T-helper 17 cell (primary cell): ENCODE data around the gene ZNF662. TPM values are rescaled to one million over a fixed set of nuclear protein-coding genes. Genes with fewer than 3 reads are reported as not detected.
A peak's percentile ranks its signal among the peaks of the same experiment; 100 is the strongest.

ENCODE experiments used
- ATAC-seq: fragments of 150-1000 bp; cut with Tn5 transposase; 2 replicates; pipeline ENCODE4 v1.10.0; 2021; ENCODE audit warnings: mild to moderate bottlenecking, moderate library complexity
- DNase-seq, 3 donors: peaks; one replicate each; pipeline versions ENCODE4 v3.0.0 to v3.0.0-alpha.2; 2020 to 2021
- H3K9me3 ChIP-seq: one replicate; pipeline ENCODE4 v1.7.0; 2013; ENCODE audit warnings: low read length, mild to moderate bottlenecking; ENCODE audit not compliant: control insufficient read depth, poor library complexity, severe bottlenecking
- H3K27ac Mint-ChIP-seq: one replicate; pipeline ENCODE4 v1.8.0; 2022; ENCODE audit warnings: mild to moderate bottlenecking, moderate library complexity, mixed read lengths
- H3K27me3 Mint-ChIP-seq: one replicate; pipeline ENCODE4 v1.8.0; 2022; ENCODE audit warnings: mixed read lengths
- H3K36me3 Mint-ChIP-seq: one replicate; pipeline ENCODE4 v1.8.0; 2022; ENCODE audit warnings: low read depth, mixed read lengths
- H3K4me1 Mint-ChIP-seq: one replicate; pipeline ENCODE4 v1.8.0; 2022; ENCODE audit warnings: mild to moderate bottlenecking, mixed read lengths
- H3K4me3 Mint-ChIP-seq: one replicate; pipeline ENCODE4 v1.8.0; 2022; ENCODE audit warnings: mild to moderate bottlenecking, moderate library complexity, mixed read lengths
- total RNA-seq, 4 donors: library from RNA in 2 of 4; stranded (reverse) in 2 of 4; gene quantifications; one replicate each; pipeline ENCODE4 v1.2.3 and lab custom pipeline; 2022 to 2026

The ZNF662 gene
- 1 to 10 TPM in 1 of 2 donors, under 1 TPM in 1; 0.94 to 1.4 TPM for total RNA-seq
- total RNA-seq (lab: John Stamatoyannopoulos, UW): 0.35 to 0.90 reads per million in 2 donors

DNA sequence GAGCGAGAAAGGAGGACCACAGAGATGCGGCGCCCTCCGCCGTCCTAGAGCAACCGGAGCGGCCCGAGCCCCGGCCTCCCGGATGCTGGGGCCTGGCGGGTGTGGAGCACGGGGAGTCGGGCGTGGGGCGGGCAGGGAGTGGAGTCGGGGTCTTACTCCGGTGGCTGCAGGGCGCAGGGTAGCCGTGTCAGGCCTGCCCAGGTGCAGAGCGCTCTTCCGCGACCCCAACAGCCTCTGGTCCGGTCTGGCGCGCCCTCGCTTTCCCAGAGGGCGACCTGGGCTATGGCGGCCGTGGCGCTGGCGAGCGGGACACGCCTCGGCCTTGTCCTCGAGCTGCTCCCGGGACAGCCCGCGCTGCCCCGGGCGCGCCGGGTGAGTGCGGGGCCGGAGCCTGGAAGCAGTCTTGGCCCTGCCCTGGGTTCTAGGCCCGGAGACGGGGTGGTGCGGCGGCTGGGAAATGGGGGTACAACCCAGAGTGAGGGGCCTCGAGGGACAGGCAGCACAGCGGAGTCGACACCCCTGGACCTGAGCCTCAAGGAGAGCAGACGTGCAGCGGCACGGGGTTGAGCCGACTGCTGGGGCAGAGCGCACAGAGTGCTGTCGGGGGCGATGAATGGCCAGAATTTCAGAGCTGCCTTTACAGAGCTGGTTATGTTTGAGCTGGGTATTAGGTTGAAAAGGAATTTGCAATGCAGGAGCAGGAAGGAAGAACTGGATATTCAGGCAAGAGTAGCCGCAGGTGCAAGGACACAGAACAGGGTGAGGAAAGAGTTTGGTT, at the start of gene ZNF662:
TSS of gene ZNF662 (plus strand) at position 73 of the 778 bp plus-strand sequence. CDS start 1,973 bp downstream, outside the sequence.
- H3K27ac Mint-ChIP-seq: no peak within 1 kb of the TSS

DNA sequence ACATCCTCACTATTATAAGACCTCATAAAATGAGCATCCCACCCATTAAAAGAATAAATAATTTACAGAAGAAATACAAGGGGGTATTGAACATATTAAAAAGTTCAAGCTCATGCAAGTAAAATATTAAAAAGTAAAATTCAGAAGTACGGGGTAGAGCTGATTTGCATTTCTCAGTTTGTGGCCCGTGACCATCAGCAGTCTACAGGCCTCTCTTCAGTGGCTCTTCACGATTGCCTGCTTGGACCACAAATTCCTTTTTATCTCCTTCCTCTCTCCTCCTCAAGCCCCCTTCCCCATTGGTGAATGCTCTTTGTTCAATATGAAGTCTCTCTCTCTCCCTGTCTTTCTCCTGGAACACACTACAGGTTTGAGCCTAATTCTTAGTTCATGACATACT, 49.4 kb upstream of the ZNF662 start:
- ATAC-seq: no peak
- H3K4me1 Mint-ChIP-seq: peaks cover 5% of the 10 kb centered on the region
- peaks cover 4% of the 10 kb centered on the region for H3K36me3 Mint-ChIP-seq
- H3K4me3 Mint-ChIP-seq: no peak overlapping the region
- H3K9me3 ChIP-seq: no peaks in the 10 kb centered on the region
- H3K27me3 Mint-ChIP-seq: peaks cover 49% of the 10 kb centered on the region
- no peak overlapping the region for H3K27ac Mint-ChIP-seq
- DNase-seq: no peak

More for the DNA sequence above, at the start of gene ZNF662:
- Mint-ChIP-seq H3K4me3 (peak within 1 kb of the TSS; percentile 81), H3K27me3 (peaks cover 32% of the 10 kb centered on the region), H3K4me1 (peaks cover 10% of the 10 kb centered on the region), H3K36me3 (peaks cover 4% of the 10 kb centered on the region)
- DNase-seq (no peak), ATAC-seq (peak; percentile 36)
- peaks cover 3% of the 10 kb centered on the region for H3K9me3 ChIP-seq

DNA sequence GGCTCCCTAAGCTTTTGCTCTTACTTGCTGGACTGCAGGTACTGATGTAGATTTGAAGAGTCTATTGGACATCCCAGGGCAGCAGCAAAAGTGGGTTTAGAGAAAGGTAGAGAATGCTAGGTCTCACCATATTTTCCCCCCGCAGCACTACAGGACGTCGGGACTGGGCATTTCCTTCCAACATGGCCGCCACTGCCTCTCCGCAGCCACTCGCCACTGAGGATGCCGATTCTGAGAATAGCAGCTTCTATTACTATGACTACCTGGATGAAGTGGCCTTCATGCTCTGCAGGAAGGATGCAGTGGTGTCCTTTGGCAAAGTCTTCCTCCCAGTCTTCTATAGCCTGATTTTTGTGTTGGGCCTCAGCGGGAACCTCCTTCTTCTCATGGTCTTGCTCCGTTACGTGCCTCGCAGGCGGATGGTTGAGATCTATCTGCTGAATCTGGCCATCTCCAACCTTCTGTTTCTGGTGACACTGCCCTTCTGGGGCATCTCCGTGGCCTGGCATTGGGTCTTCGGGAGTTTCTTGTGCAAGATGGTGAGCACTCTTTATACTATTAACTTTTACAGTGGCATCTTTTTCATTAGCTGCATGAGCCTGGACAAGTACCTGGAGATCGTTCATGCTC, 41.5 kb upstream of the ZNF662 start:
- Mint-ChIP-seq H3K4me3 (no peak overlapping the region), H3K4me1 (peaks cover 2% of the 10 kb centered on the region), H3K27ac (no peak overlapping the region), H3K27me3 (no peaks in the 10 kb centered on the region), H3K36me3 (no peaks in the 10 kb centered on the region)
- ATAC-seq (no peak), DNase-seq (no peak)
- no peaks in the 10 kb centered on the region for H3K9me3 ChIP-seq

DNA sequence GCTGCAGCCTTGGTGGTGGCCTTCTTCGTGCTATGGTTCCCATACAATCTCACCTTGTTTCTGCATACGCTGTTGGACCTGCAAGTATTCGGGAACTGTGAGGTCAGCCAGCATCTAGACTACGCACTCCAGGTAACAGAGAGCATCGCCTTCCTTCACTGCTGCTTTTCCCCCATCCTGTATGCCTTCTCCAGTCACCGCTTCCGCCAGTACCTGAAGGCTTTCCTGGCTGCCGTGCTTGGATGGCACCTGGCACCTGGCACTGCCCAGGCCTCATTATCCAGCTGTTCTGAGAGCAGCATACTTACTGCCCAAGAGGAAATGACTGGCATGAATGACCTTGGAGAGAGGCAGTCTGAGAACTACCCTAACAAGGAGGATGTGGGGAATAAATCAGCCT, 40.7 kb upstream of the ZNF662 start:
- Mint-ChIP-seq H3K27ac (no peak overlapping the region), H3K4me1 (peaks cover 2% of the 10 kb centered on the region)
- no peak for ATAC-seq

DNA sequence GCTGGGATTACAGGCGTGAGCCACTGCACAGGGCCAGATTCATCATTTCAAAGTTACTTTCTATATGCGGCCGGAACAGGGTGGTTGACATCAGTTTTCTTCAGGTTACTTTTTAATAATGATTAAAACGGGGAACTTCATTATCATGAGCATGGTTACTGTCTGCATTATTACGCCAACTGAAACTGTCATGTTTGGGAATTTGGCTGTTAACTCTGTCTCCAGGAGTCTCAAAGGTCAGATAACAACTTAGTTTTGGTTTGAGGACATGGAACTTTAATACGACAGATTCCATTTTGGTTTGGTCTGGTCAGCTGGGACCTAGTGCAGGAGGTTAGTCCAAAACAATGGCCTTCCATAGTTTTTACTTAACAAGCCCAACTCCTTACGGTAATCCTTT, 38.8 kb upstream of the ZNF662 start:
- no peak overlapping the region for H3K4me3 Mint-ChIP-seq
- peaks cover 2% of the 10 kb centered on the region for H3K4me1 Mint-ChIP-seq
- DNase-seq (no peak), ATAC-seq (no peak)
- no peaks in the 10 kb centered on the region for H3K9me3 ChIP-seq
- H3K27ac Mint-ChIP-seq: no peak overlapping the region
- H3K36me3 Mint-ChIP-seq: no peaks in the 10 kb centered on the region
- H3K27me3 Mint-ChIP-seq: peaks cover 10% of the 10 kb centered on the region

More for the DNA sequence above, 40.7 kb upstream of the ZNF662 start:
- no peak for DNase-seq
- no peaks in the 10 kb centered on the region for H3K36me3 Mint-ChIP-seq
- no peaks in the 10 kb centered on the region for H3K27me3 Mint-ChIP-seq
- no peaks in the 10 kb centered on the region for H3K9me3 ChIP-seq
- no peak overlapping the region for H3K4me3 Mint-ChIP-seq

GRCh38 chr3:42868841-42869240, 37.1 kb upstream of the ZNF662 start:
- H3K36me3 Mint-ChIP-seq: peaks cover 6% of the 10 kb centered on the region
- peaks cover 7% of the 10 kb centered on the region for H3K4me1 Mint-ChIP-seq
- H3K27ac Mint-ChIP-seq: no peak overlapping the region
- H3K9me3 ChIP-seq: no peaks in the 10 kb centered on the region
- H3K27me3 Mint-ChIP-seq: peaks cover 21% of the 10 kb centered on the region
- no peak for ATAC-seq
- H3K4me3 Mint-ChIP-seq: no peak overlapping the region
- no peak for DNase-seq

- peaks cover 6% of the 10 kb centered on the region for H3K36me3 Mint-ChIP-seq
- peaks cover 9% of the 10 kb centered on the region for H3K4me1 Mint-ChIP-seq
- DNase-seq (no peak), ATAC-seq (no peak)
- H3K27me3 Mint-ChIP-seq: peaks cover 30% of the 10 kb centered on the region
- no peaks in the 10 kb centered on the region for H3K9me3 ChIP-seq
- no peak overlapping the region for H3K27ac Mint-ChIP-seq
- H3K4me3 Mint-ChIP-seq: no peak overlapping the region
Observed at GRCh38 chr3:42871592-42872196, 34.2 kb upstream of the ZNF662 start.

GRCh38 chr3:42872718-42873117, 33.2 kb upstream of the ZNF662 start:
- peaks cover 7% of the 10 kb centered on the region for H3K4me1 Mint-ChIP-seq
- peaks cover 6% of the 10 kb centered on the region for H3K36me3 Mint-ChIP-seq
- no peak for ATAC-seq
- H3K9me3 ChIP-seq: no peaks in the 10 kb centered on the region
- H3K27me3 Mint-ChIP-seq: peaks cover 30% of the 10 kb centered on the region
- no peak for DNase-seq
- no peak overlapping the region for H3K4me3 Mint-ChIP-seq
- no peak overlapping the region for H3K27ac Mint-ChIP-seq

- peaks cover 30% of the 10 kb centered on the region for H3K27me3 Mint-ChIP-seq
- ATAC-seq: no peak
- no peaks in the 10 kb centered on the region for H3K9me3 ChIP-seq
- H3K4me3 Mint-ChIP-seq: no peak overlapping the region
- H3K36me3 Mint-ChIP-seq: peaks cover 6% of the 10 kb centered on the region
- peaks cover 7% of the 10 kb centered on the region for H3K4me1 Mint-ChIP-seq
- no peak for DNase-seq
- no peak overlapping the region for H3K27ac Mint-ChIP-seq
Observed at GRCh38 chr3:42873221-42873982, 32.5 kb upstream of the ZNF662 start.

GRCh38 chr3:42874749-42875148, 31.2 kb upstream of the ZNF662 start:
- peaks cover 30% of the 10 kb centered on the region for H3K27me3 Mint-ChIP-seq
- peaks cover 6% of the 10 kb centered on the region for H3K36me3 Mint-ChIP-seq
- H3K9me3 ChIP-seq: no peaks in the 10 kb centered on the region
- DNase-seq (no peak), ATAC-seq (no peak)
- no peak overlapping the region for H3K27ac Mint-ChIP-seq
- peaks cover 7% of the 10 kb centered on the region for H3K4me1 Mint-ChIP-seq
- no peak overlapping the region for H3K4me3 Mint-ChIP-seq

DNA sequence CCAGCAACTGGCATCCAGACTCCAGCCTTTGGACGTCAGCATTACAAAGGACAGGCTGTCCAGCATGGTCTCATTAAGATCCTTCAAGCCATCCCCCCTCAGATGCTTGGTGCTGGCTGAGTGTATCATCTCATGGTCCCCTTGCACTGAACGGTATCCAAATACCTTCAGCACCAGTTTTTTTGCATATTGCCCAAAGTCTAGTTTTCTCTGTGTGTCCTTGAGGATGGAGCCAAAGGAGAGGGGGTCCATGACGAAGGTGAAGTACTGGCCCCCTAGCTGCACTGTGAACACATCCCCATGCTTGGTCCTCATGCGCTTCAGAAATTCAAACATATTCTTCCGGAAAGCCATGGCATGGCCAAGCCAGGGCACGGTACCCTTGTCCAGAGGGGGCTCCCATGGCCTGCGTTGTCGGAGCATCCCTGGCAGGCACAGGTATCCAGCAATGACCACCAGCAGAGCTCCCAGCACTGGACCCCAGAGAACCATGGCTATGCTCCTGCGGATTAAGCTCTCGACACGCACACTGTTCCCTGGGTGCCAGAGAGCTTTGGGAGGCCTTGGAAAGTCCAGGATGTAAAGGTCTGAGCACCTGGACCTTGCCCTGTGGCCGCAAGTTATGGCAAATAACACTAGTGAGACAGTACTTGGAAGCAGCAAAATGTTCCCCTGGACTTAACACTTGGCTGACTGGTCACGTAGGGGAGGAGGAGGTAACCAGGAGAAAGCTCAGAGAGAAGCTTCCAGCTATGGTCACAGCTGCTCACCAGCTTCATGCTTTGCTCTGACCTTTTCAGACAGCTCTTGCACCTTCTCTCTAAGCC, 30.4 kb upstream of the ZNF662 start, which contains the start of gene CYP8B1:
TSS of gene CYP8B1 (minus strand) at position 555 of the 827 bp plus-strand sequence. CDS start at position 492, 63 bp downstream.
- H3K27me3 Mint-ChIP-seq: peaks cover 30% of the 10 kb centered on the region
- H3K9me3 ChIP-seq: no peaks in the 10 kb centered on the region
- H3K4me1 Mint-ChIP-seq: peaks cover 9% of the 10 kb centered on the region
- peak within 1 kb of the TSS; percentile 70 for H3K27ac Mint-ChIP-seq
- DNase-seq (no peak), ATAC-seq (no peak)
- no peak within 1 kb of the TSS for H3K4me3 Mint-ChIP-seq
- peaks cover 6% of the 10 kb centered on the region for H3K36me3 Mint-ChIP-seq

- Mint-ChIP-seq H3K27ac (peak overlapping the region; percentile 70), H3K4me1 (peaks cover 13% of the 10 kb centered on the region), H3K27me3 (peaks cover 27% of the 10 kb centered on the region), H3K36me3 (peaks cover 6% of the 10 kb centered on the region), H3K4me3 (no peak overlapping the region)
- no peaks in the 10 kb centered on the region for H3K9me3 ChIP-seq
- DNase-seq: no peak
- no peak for ATAC-seq
Observed at GRCh38 chr3:42876401-42876800, 29.5 kb upstream of the ZNF662 start.
